Urinary bladder (tissue), 4 donors: Measurements from ENCODE around the gene MPV17L2. TPM values are rescaled to one million over a fixed set of nuclear protein-coding genes. Genes with fewer than 3 reads are reported as not detected.

Experiments
- DNase-seq: peaks from one replicate; pipeline ENCODE4 v3.0.0-alpha.2; 2015; ENCODE audit errors: extremely low spot score
- H3K27ac ChIP-seq: one replicate; pipeline ENCODE4 v1.5.1; 2013; ENCODE audit warnings: low read depth, mild to moderate bottlenecking, moderate library complexity
- H3K36me3 ChIP-seq: one replicate; pipeline ENCODE4 v1.6.1; 2013; ENCODE audit warnings: mild to moderate bottlenecking, moderate library complexity; ENCODE audit not compliant: insufficient read depth
- H3K4me1 ChIP-seq: one replicate; pipeline ENCODE4 v1.6.1; 2013; ENCODE audit warnings: mild to moderate bottlenecking, moderate library complexity; ENCODE audit not compliant: insufficient read depth
- H3K4me3 ChIP-seq: one replicate; pipeline ENCODE4 v1.5.1; 2013; ENCODE audit warnings: low read depth, low read length
- WGBS: extraction: QIAGEN DNeasy Blood & Tissue Kit; methylation state at CpG from one replicate; pipeline ENCODE4 v1.1.7; 2013; 5-methylcytosine and 5-hydroxymethylcytosine counted together
- polyA plus RNA-seq: library from polyadenylated mRNA; stranded (reverse); fragments of 200-250 nt; gene quantifications from one replicate; pipeline ENCODE4 v1.2.3, GENCODE V29; 2013
- small RNA-seq: library from RNA; depleted of rRNA; stranded (forward); fragments of <200 nt; gene quantifications from one replicate; pipeline ENCODE3, GENCODE V24; 2014
- total RNA-seq: library from RNA; depleted of rRNA; stranded (reverse); fragments of >200 nt; gene quantifications from one replicate; pipeline ENCODE4 v1.2.3, GENCODE V29; 2014
- donor health status: healthy with polysubstance abuse.
- donor health status: healthy.

MPV17L2 gene
- total and polyA plus RNA-seq, 2 donors = 4.2 to 22.8 TPM

GRCh38 chr19:18234194-18234593, 41.2 kb downstream of the MPV17L2 start:
- H3K4me1 ChIP-seq = no peaks in the 10 kb centered on the region
- DNase-seq = no peak
- no peak overlapping the region for H3K4me3 ChIP-seq
- 30% methylated on average over 6 of the region's 6 CpGs for WGBS
- no peaks in the 10 kb centered on the region for H3K36me3 ChIP-seq
- H3K27ac ChIP-seq = no peak overlapping the region

GRCh38 chr19:18239303-18239702, 46.3 kb downstream of the MPV17L2 start:
- Histone ChIP-seq H3K36me3 (no peaks in the 10 kb centered on the region), H3K4me3 (no peak overlapping the region), H3K27ac (no peak overlapping the region), H3K4me1 (no peaks in the 10 kb centered on the region)
- DNase-seq = no peak
- 30% methylated on average over 12 of the region's 12 CpGs for WGBS

DNA sequence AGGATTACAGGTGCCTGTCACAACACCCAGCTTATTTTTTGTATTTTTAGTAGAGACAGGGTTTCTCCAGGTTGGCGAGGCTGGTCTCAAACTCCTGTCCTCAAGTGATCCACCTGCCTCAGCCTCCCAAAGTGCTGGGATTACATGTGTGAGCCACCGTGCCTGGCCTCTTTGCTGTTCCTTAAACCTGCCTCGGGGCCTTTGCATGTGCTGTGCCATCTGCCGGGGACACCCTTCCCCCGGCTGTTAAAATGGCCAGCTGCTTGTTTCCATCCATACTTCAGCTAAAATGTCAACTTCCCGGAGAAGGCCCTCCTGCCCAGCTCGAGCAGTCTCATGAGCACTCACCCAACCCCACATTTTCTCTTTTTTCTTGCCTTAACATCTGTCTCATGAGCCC, 52.3 kb downstream of the MPV17L2 start:
- WGBS = 72% methylated on average over 7 of the region's 7 CpGs

More for the DNA sequence above, 52.3 kb downstream of the MPV17L2 start:
- Histone ChIP-seq H3K4me1 (no peaks in the 10 kb centered on the region), H3K27ac (no peak overlapping the region), H3K4me3 (no peak overlapping the region), H3K36me3 (no peaks in the 10 kb centered on the region)
- no peak for DNase-seq

Small RNA genes lying within 50 kb of the gene (small RNA-seq; reads per million reads assigned to genes)
- gene IFI30 = not detected

Other genes starting within 250 kb of the MPV17L2 start
- 0.79 TPM for gene KCNN1, start 226.1 kb upstream of the MPV17L2 start, total RNA-seq
- gene KCNN1, start 226.1 kb upstream of the MPV17L2 start, polyA plus RNA-seq = 0.24 TPM
- 7.5 TPM for gene ARRDC2, start 185.0 kb upstream of the MPV17L2 start, total RNA-seq
- gene ARRDC2, start 185.0 kb upstream of the MPV17L2 start, polyA plus RNA-seq = 38.0 TPM
- 0.63 TPM for gene IL12RB1, start 106.3 kb upstream of the MPV17L2 start, total RNA-seq
- 1.1 TPM for gene IL12RB1, start 106.3 kb upstream of the MPV17L2 start, polyA plus RNA-seq
- 3.5 TPM for gene MAST3, start 95.4 kb upstream of the MPV17L2 start, total RNA-seq
- gene MAST3, start 95.4 kb upstream of the MPV17L2 start, polyA plus RNA-seq = 7.0 TPM
- gene PIK3R2, start 40.1 kb upstream of the MPV17L2 start, total RNA-seq = 12.2 TPM
- gene PIK3R2, start 40.1 kb upstream of the MPV17L2 start, polyA plus RNA-seq = 17.0 TPM
- 6.6 TPM for gene IFI30, start 19.4 kb upstream of the MPV17L2 start, total RNA-seq
- gene IFI30, start 19.4 kb upstream of the MPV17L2 start, polyA plus RNA-seq = 90.6 TPM
- gene RAB3A, start 10.8 kb downstream of the MPV17L2 start, total RNA-seq = 4.7 TPM
- gene RAB3A, start 10.8 kb downstream of the MPV17L2 start, polyA plus RNA-seq = 5.5 TPM
- gene PDE4C, start 33.2 kb downstream of the MPV17L2 start, total RNA-seq = 1.7 TPM
- gene PDE4C, start 33.2 kb downstream of the MPV17L2 start, polyA plus RNA-seq = 1.1 TPM
- gene IQCN, start 81.2 kb downstream of the MPV17L2 start, total RNA-seq = 1.3 TPM
- 1.8 TPM for gene IQCN, start 81.2 kb downstream of the MPV17L2 start, polyA plus RNA-seq
- 59.5 TPM for gene JUND, start 88.4 kb downstream of the MPV17L2 start, total RNA-seq
- 473 TPM for gene JUND, start 88.4 kb downstream of the MPV17L2 start, polyA plus RNA-seq
- gene LSM4, start 129.9 kb downstream of the MPV17L2 start, total RNA-seq = 56.5 TPM
- gene LSM4, start 129.9 kb downstream of the MPV17L2 start, polyA plus RNA-seq = 97.5 TPM
- gene PGPEP1, start 147.4 kb downstream of the MPV17L2 start, total RNA-seq = 13.9 TPM
- gene PGPEP1, start 147.4 kb downstream of the MPV17L2 start, polyA plus RNA-seq = 19.0 TPM
- gene GDF15, start 192.9 kb downstream of the MPV17L2 start, total RNA-seq = 12.5 TPM
- 58.2 TPM for gene GDF15, start 192.9 kb downstream of the MPV17L2 start, polyA plus RNA-seq
- 2.9 TPM for gene LRRC25, start 204.4 kb downstream of the MPV17L2 start, total RNA-seq
- gene LRRC25, start 204.4 kb downstream of the MPV17L2 start, polyA plus RNA-seq = 7.0 TPM
- gene SSBP4, start 226.2 kb downstream of the MPV17L2 start, total RNA-seq = 28.8 TPM
- 81.3 TPM for gene SSBP4, start 226.2 kb downstream of the MPV17L2 start, polyA plus RNA-seq
- 26.0 TPM for gene ISYNA1, start 244.9 kb downstream of the MPV17L2 start, total RNA-seq
- 35.6 TPM for gene ISYNA1, start 244.9 kb downstream of the MPV17L2 start, polyA plus RNA-seq